ENCODE results near the gene IFNLR1. TPM values are rescaled to one million over a fixed set of nuclear protein-coding genes. Genes with fewer than 3 reads are reported as not detected.

Gene IFNLR1
- total RNA-seq, 2 experiments from 2014 or later = 1.2 to 1.3 TPM

GRCh38 chr1:24125456-24125855, 61.6 kb downstream of the IFNLR1 start:
- no peak for ATAC-seq (ENCODE audit: poor library complexity)
- peaks cover 6% of the 10 kb centered on the region for H3K27me3 Mint-ChIP-seq
- no peaks in the 10 kb centered on the region for H3K36me3 Mint-ChIP-seq (ENCODE audit: low read depth)
- Histone ChIP-seq H3K36me3 (ENCODE audit: insufficient read depth, low read length) (no peaks in the 10 kb centered on the region), H3K4me1 (ENCODE audit: insufficient read depth, low read length) (no peaks in the 10 kb centered on the region), H3K27ac (ENCODE audit: low read depth in 1 of 2, low read length in 2 of 2) (no peak overlapping the region), H3K9me3 (ENCODE audit: control insufficient read depth in 1 of 2, insufficient read depth in 1 of 2, low read length in 2 of 2) (peaks cover under 1 to 9% of the 10 kb centered on the region in 2 experiments), H3K4me3 (ENCODE audit: low read length) (no peak overlapping the region), H3K27me3 (ENCODE audit: control insufficient read depth in 1 of 2, insufficient read depth in 2 of 2, low read length in 2 of 2) (no peaks in the 10 kb centered on the region)
- intact Hi-C loops (cut with DNase I, micrococcal nuclease) = no loop called here
- no peak overlapping the region for H3K4me3 Mint-ChIP-seq
- no peaks in the 10 kb centered on the region for H3K4me1 Mint-ChIP-seq (ENCODE audit: low read depth)
- ChIA-PET CTCF (no interaction called here), POLR2A (no interaction called here)
- no peak for DNase-seq
- H3K27ac Mint-ChIP-seq = no peak overlapping the region
- no peak for TF ChIP-seq CTCF (IDR thresholded peaks at IDR 0.05)
- no peaks in the 10 kb centered on the region for H3K9me3 Mint-ChIP-seq

DNA sequence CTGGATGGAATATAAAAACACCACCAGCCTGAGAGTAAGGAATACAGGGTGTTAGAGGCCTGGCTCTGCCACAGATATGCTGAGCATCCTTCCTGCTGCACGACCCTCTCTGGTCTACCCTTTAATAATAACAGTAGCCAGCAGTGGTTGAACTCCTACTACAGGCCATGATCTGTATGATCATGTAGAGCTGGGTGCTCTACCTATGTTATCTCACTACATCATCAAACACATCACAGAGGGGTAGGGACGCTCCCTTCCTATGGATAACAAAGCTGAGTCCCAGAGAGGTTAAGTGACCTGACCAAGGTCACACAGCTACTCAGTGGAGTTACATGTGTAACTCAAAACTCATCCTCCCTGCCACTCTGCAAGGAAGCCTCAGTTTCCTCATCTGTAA, 62.1 kb downstream of the IFNLR1 start:
- H3K27ac Mint-ChIP-seq = no peak overlapping the region
- intact Hi-C loops (cut with DNase I, micrococcal nuclease) = no loop called here
- H3K27me3 ChIP-seq (ENCODE audit: control insufficient read depth in 1 of 2, insufficient read depth in 2 of 2, low read length in 2 of 2) = peaks cover 0 to 2% of the 10 kb centered on the region in 2 experiments
- peaks cover 6% of the 10 kb centered on the region for H3K27me3 Mint-ChIP-seq
- H3K9me3 ChIP-seq (ENCODE audit: control insufficient read depth in 1 of 2, insufficient read depth in 1 of 2, low read length in 2 of 2) = peaks cover 0 to 5% of the 10 kb centered on the region in 2 experiments
- H3K4me1 Mint-ChIP-seq (ENCODE audit: low read depth) = no peaks in the 10 kb centered on the region
- TF ChIP-seq CTCF (IDR thresholded peaks at IDR 0.05) = no peak
- POLR2A ChIA-PET = no interaction called here
- H3K36me3 Mint-ChIP-seq (ENCODE audit: low read depth) = no peaks in the 10 kb centered on the region
- CTCF ChIA-PET = no interaction called here
- no peak overlapping the region for H3K27ac ChIP-seq (ENCODE audit: low read depth in 1 of 2, low read length in 2 of 2)
- DNase-seq = no peak
- H3K36me3 ChIP-seq (ENCODE audit: insufficient read depth, low read length) = no peaks in the 10 kb centered on the region
- H3K4me1 ChIP-seq (ENCODE audit: insufficient read depth, low read length) = no peaks in the 10 kb centered on the region
- no peak for ATAC-seq (ENCODE audit: poor library complexity)
- no peaks in the 10 kb centered on the region for H3K9me3 Mint-ChIP-seq
- no peak overlapping the region for H3K4me3 ChIP-seq (ENCODE audit: low read length)
- no peak overlapping the region for H3K4me3 Mint-ChIP-seq

DNA sequence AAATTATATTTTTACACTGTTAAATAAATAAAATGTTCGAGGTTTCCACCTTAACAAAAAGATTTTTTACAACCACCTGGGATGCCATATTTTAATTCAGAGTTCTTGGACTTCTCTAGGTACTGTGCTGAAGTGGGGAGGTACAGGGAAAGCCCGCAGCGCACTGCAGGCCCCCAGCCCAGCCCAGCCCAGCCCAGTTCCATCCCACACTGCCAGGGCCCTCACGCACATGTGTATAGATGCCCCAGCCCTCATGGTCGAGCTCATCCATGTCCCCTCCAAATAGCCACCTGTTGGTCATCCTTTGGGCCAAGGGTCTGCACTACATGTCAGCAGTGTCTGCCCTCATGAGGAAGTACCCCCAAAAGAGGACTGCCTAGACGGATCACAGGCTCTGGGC, 63.5 kb downstream of the IFNLR1 start:
- ATAC-seq (ENCODE audit: poor library complexity) = no peak
- POLR2A ChIA-PET = no interaction called here
- Histone ChIP-seq H3K27me3 (ENCODE audit: control insufficient read depth in 1 of 2, insufficient read depth in 2 of 2, low read length in 2 of 2) (peaks cover 2 to 5% of the 10 kb centered on the region in 2 experiments), H3K36me3 (ENCODE audit: insufficient read depth, low read length) (no peaks in the 10 kb centered on the region), H3K27ac (ENCODE audit: low read depth in 1 of 2, low read length in 2 of 2) (no peak overlapping the region), H3K4me1 (ENCODE audit: insufficient read depth, low read length) (no peaks in the 10 kb centered on the region), H3K9me3 (ENCODE audit: control insufficient read depth in 1 of 2, insufficient read depth in 1 of 2, low read length in 2 of 2) (no peaks in the 10 kb centered on the region), H3K4me3 (ENCODE audit: low read length) (no peak overlapping the region)
- no peak overlapping the region for H3K27ac Mint-ChIP-seq
- H3K4me3 Mint-ChIP-seq = no peak overlapping the region
- no peak for TF ChIP-seq CTCF (IDR thresholded peaks at IDR 0.05)
- intact Hi-C loops (cut with DNase I, micrococcal nuclease) = no loop called here
- no peaks in the 10 kb centered on the region for H3K4me1 Mint-ChIP-seq (ENCODE audit: low read depth)
- no peaks in the 10 kb centered on the region for H3K36me3 Mint-ChIP-seq (ENCODE audit: low read depth)
- peaks cover 6% of the 10 kb centered on the region for H3K27me3 Mint-ChIP-seq
- no peaks in the 10 kb centered on the region for H3K9me3 Mint-ChIP-seq
- CTCF ChIA-PET = no interaction called here
- DNase-seq = no peak
